AG09309 (cell line): ENCODE measurements around the gene RYR1.

Experiments used
- DNase-seq: peaks from one replicate; pipeline ENCODE4 v3.0.0-alpha.2; 2010; ENCODE audit warnings: low read depth
- H3K4me3 ChIP-seq: 2 replicates; pipeline ENCODE4 v1.5.1; 2011; ENCODE audit warnings: mild to moderate bottlenecking, low read depth, low read length, moderate library complexity; ENCODE audit not compliant: control insufficient read depth
- TF ChIP-seq, protein P1 (sequence below): IDR thresholded peaks from 2 replicates; pipeline ENCODE4 v1.5.1; 2011; ENCODE audit warnings: mild to moderate bottlenecking, low read depth, low read length, inconsistent platforms; ENCODE audit not compliant: insufficient read depth, control insufficient read depth; ENCODE audit errors: missing control alignments

RYR1 gene

DNA sequence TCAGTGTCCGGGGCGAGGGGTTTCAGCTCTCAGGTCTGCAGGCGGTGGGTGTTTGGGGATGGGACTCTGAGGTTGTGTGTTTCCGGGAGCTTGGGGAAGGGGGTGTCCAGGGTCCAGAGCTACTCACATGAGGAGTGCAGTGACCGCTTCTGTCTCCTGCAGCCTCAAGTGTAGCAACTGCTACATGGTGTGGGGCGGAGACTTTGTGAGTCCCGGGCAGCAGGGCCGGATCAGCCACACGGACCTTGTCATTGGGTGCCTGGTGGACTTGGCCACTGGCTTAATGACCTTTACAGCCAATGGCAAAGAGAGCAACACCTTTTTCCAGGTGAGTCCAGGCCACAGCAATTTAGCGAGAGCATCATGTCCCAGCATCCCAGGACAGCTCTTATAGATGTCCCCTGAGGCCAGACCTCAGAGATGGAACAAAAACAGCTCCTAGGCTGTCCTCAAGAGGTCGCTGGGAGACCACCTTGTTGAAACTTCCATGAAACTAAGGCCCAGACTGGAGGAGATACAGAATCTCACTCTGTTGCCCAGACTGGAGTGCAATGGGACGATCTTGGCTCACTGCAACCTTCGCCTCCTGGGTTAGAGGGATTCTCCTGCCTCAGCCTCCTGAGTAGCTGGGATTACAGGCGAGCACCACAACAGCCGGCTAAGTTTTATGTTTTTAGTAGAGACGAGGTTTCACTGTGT, 44.9 kb downstream of the RYR1 start:
- H3K4me3 ChIP-seq: no peak overlapping the region
- no peak for DNase-seq
- TF ChIP-seq, protein P1, sequence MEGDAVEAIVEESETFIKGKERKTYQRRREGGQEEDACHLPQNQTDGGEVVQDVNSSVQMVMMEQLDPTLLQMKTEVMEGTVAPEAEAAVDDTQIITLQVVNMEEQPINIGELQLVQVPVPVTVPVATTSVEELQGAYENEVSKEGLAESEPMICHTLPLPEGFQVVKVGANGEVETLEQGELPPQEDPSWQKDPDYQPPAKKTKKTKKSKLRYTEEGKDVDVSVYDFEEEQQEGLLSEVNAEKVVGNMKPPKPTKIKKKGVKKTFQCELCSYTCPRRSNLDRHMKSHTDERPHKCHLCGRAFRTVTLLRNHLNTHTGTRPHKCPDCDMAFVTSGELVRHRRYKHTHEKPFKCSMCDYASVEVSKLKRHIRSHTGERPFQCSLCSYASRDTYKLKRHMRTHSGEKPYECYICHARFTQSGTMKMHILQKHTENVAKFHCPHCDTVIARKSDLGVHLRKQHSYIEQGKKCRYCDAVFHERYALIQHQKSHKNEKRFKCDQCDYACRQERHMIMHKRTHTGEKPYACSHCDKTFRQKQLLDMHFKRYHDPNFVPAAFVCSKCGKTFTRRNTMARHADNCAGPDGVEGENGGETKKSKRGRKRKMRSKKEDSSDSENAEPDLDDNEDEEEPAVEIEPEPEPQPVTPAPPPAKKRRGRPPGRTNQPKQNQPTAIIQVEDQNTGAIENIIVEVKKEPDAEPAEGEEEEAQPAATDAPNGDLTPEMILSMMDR: peak; percentile 21

DNA sequence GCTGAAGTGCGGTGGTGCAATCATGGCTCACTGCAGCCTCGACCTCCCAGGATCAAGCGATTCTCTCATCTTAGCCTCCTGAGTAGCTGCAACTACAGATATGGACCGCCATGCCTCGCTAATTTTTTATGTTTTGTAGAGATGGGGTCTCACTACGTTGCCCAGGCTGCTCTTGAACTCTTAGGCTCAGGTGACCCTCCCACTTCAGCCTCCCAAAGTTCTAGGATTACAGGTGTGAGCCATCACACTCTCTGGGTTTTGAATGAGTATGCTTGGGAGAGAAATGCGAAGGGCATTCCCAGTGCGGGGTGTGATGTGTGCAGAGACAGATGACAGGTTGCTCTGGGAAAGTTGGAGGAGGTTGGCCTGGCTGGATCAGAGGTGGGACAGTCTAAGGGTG, 49.0 kb downstream of the RYR1 start:
- no peak overlapping the region for H3K4me3 ChIP-seq
- TF ChIP-seq, protein P1: no peak
- no peak for DNase-seq

DNA sequence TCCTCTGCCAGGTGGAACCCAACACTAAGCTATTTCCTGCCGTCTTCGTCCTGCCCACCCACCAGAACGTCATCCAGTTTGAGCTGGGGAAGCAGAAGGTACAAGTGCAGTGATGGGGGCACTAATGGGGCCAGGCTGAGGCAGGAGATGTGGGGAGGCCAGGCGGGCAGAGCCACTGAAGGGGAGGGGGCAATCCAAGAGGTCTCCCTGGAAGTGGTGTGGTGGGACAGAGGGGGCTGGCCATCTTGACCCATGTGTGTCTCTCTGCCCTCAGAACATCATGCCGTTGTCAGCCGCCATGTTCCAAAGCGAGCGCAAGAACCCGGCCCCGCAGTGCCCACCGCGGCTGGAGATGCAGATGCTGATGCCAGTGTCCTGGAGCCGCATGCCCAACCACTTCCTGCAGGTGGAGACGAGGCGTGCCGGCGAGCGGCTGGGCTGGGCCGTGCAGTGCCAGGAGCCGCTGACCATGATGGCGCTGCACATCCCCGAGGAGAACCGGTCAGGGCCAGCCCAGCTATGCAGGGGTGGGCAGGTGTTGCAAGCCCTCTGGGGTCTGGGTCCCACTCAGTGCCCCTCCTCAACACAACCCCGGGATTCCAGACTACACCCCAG, 49.6 kb downstream of the RYR1 start:
- no peak for DNase-seq
- no peak overlapping the region for H3K4me3 ChIP-seq
- TF ChIP-seq, protein P1: no peak

DNA sequence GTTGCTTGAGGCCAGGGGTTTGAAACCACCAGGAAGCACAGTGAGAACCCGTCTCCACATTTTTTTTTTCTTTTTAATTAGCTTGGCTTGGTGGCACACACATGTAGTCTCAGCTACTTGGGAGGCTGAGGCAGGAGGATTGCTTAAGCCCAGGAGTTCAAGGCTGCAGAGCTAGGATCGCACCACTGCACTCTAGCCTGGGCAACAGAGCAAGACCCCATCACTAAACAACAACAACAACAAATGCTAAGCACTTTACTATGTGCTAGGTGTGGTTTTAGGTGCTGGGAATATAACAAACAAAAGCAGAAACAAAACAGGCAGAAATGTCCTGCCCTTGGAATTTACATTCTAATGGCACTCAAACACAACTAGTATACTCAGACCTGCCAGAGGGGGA, 51.3 kb downstream of the RYR1 start:
- no peak overlapping the region for H3K4me3 ChIP-seq
- DNase-seq: no peak
- TF ChIP-seq, protein P1: no peak

DNA sequence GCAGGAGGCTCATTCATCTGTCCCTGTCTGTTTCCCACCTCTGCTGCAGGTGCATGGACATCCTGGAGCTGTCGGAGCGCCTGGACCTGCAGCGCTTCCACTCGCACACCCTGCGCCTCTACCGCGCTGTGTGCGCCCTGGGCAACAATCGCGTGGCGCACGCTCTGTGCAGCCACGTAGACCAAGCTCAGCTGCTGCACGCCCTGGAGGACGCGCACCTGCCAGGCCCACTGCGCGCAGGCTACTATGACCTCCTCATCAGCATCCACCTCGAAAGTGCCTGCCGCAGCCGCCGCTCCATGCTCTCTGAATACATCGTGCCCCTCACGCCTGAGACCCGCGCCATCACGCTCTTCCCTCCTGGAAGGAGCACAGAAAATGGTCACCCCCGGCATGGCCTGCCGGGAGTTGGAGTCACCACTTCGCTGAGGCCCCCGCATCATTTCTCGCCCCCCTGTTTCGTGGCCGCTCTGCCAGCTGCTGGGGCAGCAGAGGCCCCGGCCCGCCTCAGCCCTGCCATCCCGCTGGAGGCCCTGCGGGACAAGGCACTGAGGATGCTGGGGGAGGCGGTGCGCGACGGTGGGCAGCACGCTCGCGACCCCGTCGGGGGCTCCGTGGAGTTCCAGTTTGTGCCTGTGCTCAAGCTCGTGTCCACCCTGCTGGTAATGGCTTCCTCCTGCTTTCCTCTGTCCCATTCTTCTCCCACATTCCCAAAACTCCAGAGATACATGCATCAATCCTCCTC, 52.2 kb downstream of the RYR1 start:
- TF ChIP-seq, protein P1: no peak
- H3K4me3 ChIP-seq: no peak overlapping the region
- no peak for DNase-seq

DNA sequence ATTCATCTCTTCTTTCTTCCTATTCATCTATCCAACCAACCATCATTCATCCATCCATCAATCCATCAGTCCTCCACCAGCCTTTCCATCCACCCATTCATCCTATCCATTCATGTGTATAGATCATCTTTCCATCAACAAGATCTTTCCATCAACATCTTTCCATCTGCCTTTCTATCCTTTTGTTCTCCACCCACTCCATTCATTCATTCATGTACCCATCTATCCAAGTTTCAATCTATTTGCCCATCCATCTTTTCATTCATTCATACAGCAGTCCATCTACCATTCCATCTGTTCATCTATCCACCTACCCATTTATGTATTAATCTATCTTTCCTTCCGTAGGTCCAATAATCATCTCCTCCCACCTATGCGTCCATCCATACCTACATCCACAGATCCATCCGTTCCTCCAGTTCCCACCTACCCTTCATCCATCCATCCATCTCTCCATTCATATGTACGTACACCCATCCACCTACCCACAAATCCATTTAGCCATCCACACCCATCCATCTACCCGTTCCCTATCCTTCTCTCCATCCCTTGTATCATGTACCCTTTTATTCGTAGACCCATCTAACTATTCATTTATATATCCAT, 53.3 kb downstream of the RYR1 start:
- DNase-seq: no peak
- no peak overlapping the region for H3K4me3 ChIP-seq
- TF ChIP-seq, protein P1: no peak
